Middle frontal gyrus (tissue), 1 donor: ENCODE data around the gene SYF2.
"Not testable (repeated sequence)": the region's sequence is repeated elsewhere in the genome, so short reads cannot be mapped to it uniquely, and the experiment has no call there.

Experiments used
- DNase-seq: peaks from one replicate; pipeline ENCODE4 v3.0.0-alpha.2; 2015; ENCODE audit warnings: low spot score; ENCODE audit errors: extremely low spot score

The SYF2 gene

GRCh38 chr1:25208092-25208491 lies 24.2 kb downstream of the SYF2 start:
- DNase-seq: no peak

- no peak for DNase-seq
These were observed 26.1 kb downstream of the SYF2 start for GRCh38 chr1:25206201-25206600.

GRCh38 chr1:25205786-25206185 lies 26.5 kb downstream of the SYF2 start:
- no peak for DNase-seq

GRCh38 chr1:25204797-25205480 lies 27.4 kb downstream of the SYF2 start:
- DNase-seq: peak; percentile 42

GRCh38 chr1:25201006-25201405 lies 31.3 kb downstream of the SYF2 start:
- no peak for DNase-seq

GRCh38 chr1:25199819-25200620 lies 32.3 kb downstream of the SYF2 start:
- DNase-seq: no peak

GRCh38 chr1:25198663-25199252 lies 33.5 kb downstream of the SYF2 start:
- no peak for DNase-seq

GRCh38 chr1:25197982-25198662 lies 34.2 kb downstream of the SYF2 start:
- DNase-seq: no peak

- DNase-seq: no peak
These were observed 34.9 kb downstream of the SYF2 start for GRCh38 chr1:25197235-25197975.

GRCh38 chr1:25196830-25197229 lies 35.5 kb downstream of the SYF2 start:
- DNase-seq: no peak

- no peak for DNase-seq
These were observed 36.5 kb downstream of the SYF2 start for GRCh38 chr1:25195835-25196234.

- no peak for DNase-seq
These were observed 37.7 kb downstream of the SYF2 start for GRCh38 chr1:25194572-25195020.

- no peak for DNase-seq
These were observed 38.2 kb downstream of the SYF2 start for GRCh38 chr1:25194054-25194453.

- DNase-seq: no peak
These were observed 39.1 kb downstream of the SYF2 start for GRCh38 chr1:25193229-25193628.

- no peak for DNase-seq
These were observed 40.1 kb downstream of the SYF2 start for GRCh38 chr1:25192154-25192553.

- no peak for DNase-seq
These were observed 42.0 kb downstream of the SYF2 start for GRCh38 chr1:25190260-25190659.

- DNase-seq: not testable (repeated sequence)
These were observed 44.4 kb downstream of the SYF2 start for GRCh38 chr1:25187904-25188303.

GRCh38 chr1:25187077-25187476 lies 45.2 kb downstream of the SYF2 start:
- DNase-seq: no peak

- no peak for DNase-seq
These were observed 45.9 kb downstream of the SYF2 start for GRCh38 chr1:25186161-25187007.
